Astrocyte (in vitro differentiated cells and primary cell): Measurements from ENCODE around the gene HMGB1.

ENCODE experiments used
- CTCF ChIP-seq: IDR thresholded peaks from 2 replicates; pipeline ENCODE4 v1.5.1; 2011; ENCODE audit warnings: low read depth, mild to moderate bottlenecking, inconsistent platforms, low read length, moderate library complexity; ENCODE audit not compliant: insufficient read depth
- EZH2 ChIP-seq: IDR thresholded peaks from 2 replicates; pipeline ENCODE4 v1.6.1; 2012; ENCODE audit warnings: mild to moderate bottlenecking, low read length, inconsistent platforms; ENCODE audit not compliant: insufficient read depth

- TF ChIP-seq CTCF (no peak), EZH2 (no peak)
Observed at GRCh38 chr13:30493658-30494381, 28.1 kb upstream of the HMGB1 start.
